Activated naive CD4-positive, alpha-beta T cell (primary cell): ENCODE results near the gene CLNS1A.
"Not testable (repeated sequence)": the region's sequence is repeated elsewhere in the genome, so short reads cannot be mapped to it uniquely, and the experiment has no call there.

Experiments used
- DNase-seq, 4 experiments: peaks; one replicate each; lab custom pipeline; 2025; lab: John Stamatoyannopoulos, UW

The CLNS1A gene, protein sequence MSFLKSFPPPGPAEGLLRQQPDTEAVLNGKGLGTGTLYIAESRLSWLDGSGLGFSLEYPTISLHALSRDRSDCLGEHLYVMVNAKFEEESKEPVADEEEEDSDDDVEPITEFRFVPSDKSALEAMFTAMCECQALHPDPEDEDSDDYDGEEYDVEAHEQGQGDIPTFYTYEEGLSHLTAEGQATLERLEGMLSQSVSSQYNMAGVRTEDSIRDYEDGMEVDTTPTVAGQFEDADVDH

DNA sequence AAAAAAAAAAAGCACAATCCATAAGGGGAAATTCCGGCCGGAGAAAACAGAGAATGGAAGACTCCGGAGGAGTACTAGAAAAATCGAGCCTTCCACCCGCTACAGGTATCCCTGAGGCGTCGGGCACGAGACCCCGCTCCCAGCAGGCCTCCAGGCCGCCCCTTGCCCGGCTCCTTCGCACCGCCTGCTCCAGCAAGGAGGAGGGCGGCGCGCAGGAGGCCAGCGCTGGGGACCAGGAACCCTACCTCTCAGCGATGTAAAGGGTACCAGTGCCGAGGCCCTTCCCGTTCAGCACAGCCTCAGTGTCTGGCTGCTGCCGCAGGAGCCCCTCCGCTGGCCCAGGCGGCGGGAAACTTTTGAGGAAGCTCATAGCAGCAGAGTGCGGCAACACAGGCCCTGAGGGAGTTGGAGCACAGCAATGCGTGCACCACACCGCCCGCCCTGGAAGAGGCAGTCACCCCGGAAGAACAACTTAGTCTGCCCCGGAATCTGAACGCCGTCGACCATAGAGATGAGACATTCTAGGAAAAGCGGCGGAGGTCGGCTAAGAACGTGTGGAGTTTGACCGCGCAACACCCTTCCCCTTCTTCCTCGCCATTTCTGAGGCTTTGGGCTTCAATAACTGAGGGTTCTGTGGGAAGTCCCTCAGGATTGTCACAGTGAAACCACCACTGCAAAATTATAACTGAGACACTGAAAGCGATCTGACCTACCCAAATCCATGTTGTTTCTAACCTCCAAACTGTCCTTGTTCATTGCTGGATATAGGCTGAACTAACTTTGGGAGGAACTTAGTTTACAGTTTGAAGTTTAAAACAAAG lies at the start of gene CLNS1A:
CLNS1A (minus strand) TSS at position 450 of the 821 bp plus-strand sequence; CDS start at position 370, 80 bp downstream.
- DNase-seq = peak; percentile 45 to 69 (median 50)

DNA sequence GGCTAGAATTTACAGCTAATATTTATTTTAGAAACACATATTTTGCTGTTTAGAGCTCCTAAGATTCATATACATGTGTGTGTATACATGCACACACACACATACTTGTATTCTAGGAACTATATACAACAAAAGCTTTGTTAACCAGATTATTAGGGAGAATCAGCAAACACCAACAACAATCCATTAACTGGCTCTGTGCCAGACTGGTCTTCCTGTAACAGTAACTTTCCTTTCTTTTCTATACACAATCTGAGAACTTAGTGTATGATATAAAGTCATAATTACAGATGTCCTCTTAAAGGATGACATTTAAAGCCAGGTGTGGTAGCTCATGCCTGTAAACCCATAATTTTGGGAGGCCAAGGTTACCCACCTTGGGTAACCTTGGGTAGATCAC lies 49.5 kb upstream of the CLNS1A start:
- no peak for DNase-seq

DNA sequence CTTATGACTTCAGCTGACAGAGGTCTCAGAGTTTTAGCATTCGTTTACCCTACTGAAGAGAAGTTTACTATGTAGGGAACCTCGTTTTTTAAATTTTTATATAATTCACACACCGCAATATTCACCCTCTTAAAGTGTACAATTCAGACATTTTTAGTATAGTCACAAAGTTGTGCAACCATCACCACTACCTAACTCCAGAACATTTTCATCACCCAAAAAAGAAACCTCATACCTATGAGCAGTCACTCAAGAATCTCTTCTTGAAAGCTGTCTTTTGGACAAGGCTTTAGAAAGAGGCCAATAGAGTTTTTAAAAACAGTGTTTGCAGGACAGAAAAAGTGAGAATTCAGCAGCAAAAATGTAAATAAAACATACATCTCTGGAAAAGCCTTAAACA lies 39.5 kb upstream of the CLNS1A start:
- DNase-seq = no peak

DNA sequence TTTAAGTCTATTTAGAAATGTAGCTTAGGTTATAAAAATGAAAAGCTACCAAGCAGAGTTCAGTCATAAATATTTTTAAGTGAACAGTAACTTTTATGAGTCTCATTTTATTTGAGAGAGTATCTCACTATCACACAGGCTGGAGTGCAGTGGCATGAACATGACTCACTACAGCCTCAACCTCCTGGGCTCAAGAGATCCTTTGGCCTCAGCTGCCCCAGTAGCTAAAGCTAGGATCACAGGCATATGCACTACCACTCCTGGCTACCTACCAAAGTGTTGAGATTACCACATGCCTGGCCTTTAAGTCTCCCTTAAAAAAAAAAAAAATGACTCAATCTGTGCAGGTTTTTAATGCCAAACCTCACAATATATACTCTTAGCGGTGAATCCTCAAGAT lies 34.7 kb upstream of the CLNS1A start:
- no peak for DNase-seq

DNA sequence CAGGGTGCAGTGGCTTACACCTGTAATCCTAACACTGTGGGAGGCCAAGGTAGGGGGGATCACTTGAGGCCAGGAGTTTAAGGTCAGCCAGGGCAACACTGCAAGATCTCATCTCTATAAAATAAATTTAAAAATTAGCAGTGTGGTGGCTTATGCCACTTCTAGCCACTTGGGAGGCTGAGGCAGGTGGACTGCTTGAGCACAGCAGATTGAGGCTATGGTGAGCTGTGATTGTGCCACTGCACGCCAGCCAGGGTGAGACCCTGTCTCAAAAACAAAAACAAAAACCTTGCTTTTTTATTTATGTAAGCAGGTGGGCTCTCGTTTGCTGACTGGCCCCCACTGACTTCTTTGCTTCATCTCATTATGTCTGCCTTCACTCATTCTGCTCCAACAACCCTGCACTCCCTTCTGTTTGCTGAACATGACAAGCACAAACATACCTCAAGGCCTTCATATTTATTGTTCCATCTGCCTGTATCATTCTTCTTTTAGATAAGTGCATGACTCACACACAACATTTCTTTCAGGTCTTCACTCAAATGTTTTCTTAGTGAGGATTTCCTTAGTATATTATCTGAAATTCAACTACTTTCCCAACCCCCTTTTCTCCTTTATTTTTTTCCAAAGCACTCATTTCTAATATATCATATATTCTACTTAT lies 32.4 kb upstream of the CLNS1A start:
- no peak for DNase-seq

DNA sequence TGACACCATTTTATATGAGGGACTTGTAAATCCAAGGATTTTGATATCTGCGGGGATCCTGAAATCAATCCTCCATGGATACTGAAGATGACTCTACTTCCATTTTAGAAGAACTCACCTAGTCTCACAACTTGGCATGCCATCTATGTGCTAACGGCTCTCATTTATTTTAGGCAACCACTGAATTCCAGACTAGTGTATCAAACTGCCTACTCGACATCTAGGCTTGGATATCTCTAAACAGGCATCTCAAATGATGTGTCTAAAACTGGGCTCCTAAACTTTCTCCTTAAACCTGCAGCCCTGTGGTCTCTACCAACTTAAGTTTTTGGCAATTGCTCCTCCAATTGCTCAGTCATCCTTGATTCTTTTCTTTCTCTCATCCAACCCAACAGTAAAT lies 31.2 kb upstream of the CLNS1A start:
- DNase-seq = no peak

DNA sequence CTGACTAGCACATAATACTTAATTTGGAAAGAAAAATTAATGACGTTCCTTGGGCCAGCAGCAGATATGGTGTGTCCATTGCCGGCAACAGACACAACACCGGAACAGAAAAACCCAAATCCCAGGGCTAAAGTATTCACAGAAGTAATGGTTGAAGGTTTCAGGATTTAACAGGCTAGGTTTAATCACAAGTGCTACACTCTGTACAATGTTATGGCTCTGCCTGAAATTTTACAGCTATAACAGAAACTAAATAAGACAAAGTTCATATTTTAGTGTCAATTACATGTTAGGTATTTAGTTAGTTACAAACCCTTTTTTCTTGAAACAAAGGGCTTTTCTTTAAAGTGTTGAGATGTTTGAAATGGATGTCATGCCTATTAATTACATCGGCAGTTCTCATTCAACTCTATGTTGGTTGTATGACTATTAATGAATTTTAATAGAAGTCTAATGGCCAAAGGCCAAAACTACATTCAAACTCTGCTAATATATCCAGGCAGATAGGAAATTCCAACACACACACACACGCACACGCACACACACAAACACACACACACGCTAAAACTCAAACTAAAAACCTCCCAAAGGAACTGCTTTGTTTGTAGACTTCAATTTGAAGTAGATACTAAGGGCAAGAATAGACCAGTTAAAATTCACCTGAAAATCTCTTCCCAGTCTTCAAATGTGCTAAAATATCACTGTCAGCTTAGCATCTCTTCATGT lies 27.8 kb upstream of the CLNS1A start:
- DNase-seq = no peak

DNA sequence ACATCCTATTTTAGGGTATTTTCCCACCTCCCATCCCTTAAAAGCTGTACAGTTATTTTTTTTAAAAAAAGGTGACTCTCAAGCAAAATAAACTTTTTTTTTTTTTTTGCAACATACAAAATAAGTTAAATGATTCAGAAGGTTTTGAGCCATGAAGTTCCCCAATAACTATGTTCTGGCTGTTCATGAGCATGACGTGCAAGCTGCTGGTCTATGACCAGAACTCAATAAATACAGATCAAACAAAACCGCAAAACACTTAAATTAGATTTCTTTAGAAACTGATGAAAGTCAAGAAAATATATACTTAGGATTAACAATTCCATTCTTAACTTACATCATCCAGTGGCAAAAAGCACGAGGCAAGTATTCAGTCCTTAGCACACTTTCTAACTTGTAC lies 24.1 kb upstream of the CLNS1A start:
- no peak for DNase-seq

DNA sequence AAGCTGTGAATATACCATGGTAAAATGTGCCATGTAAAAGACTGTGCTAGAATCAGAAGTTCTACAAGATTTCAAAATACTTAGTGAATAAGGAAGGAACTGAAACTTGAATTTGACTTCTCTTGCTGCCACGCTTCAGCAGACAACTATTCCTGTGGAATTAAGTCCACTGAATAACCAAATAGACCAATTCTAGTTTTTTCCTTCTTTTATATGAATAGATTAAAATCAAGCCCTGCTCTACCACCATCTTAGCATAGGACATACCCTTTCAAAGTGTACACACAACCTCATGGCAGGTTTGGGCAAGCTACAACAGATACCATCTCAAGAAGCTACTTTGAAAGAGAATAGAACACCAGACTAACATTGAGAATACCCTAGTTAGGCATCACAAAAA lies 23.4 kb upstream of the CLNS1A start:
- DNase-seq = no peak

DNA sequence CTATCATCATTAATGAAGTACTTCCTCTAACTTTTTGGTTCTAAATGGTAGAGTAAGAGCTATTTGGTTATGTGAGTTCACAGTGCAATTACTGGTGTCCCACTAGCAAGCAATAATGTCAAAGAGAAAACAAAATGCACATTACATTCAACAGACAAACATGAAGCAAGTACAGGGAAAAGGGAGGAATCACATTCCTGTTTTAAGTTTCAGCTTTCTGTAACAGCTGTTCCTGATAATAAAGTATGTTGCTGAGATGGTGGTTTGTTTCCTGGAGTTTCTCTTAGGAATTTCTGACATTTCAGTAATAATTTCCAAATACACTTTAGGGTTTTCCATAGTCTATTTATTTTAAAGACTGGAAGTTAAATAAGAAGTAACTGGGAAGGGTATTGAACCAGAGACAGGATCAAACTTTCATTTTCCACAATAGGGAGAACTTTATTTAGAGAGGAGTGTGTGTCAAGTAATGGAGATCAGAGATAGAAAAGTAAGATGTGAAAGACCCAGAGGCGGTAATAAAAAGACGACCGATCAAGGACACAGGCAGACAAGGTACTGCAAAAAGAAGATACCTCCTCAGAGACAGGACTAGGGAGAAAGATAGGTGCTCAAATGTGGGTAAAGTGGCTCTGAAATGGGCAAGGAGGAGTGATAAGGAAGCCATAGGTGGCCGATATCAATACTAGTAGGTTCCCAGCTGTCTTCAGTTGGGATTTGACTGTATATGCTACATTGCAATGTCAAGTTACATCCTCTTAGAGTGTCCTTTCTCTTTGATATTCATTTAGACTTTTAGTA lies 20.8 kb upstream of the CLNS1A start:
- DNase-seq = no peak

DNA sequence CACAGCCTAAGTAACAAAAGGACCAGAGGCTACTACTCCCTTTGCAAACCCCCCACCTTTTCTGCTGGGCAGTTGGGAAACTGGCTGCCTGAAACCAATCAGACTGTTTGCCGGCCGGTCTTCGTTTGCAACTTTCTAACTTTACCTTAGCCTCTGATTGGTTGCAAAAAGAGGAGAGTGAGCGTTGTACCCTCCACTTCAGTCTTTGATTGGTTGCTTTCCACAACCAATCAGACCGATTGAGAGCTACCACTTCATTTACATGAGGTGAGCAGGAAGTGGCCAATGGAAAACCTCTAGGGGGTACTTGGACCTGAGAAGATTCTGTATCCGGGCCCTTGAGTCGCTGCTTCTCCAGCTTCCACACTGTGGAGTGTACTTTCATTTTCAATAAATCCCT lies 18.8 kb upstream of the CLNS1A start:
- no peak for DNase-seq

DNA sequence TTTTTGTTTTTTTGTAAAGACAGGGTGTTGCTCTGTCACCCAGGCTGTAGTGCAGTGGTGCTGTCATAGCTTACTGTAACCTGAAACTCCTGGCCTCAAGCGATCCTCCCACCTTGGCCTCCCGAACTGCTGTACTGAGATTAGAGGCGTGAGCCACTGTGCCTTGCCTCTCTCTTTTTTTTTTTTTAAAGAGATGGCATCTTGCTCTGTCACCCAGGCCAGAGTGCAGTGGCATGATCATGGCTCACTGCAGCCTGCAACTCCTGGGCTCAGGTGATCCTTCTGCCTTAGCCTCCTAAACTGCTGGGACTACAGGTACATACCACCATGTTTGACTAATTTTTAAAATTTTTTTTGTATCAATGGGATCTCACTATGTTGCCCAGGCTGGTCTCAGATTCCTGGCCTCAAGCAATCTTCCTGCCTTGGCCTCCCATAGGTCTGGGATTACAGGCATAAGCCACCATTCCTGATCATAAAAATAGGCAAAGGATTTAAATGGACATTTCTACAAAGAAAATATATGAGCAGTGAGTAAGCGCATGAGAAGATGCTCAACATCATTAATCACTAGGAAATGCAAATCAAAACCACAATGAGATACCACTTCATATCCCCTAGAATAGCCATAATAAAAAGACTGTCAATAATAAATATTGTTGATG lies 17.3 kb upstream of the CLNS1A start:
- DNase-seq = no peak

DNA sequence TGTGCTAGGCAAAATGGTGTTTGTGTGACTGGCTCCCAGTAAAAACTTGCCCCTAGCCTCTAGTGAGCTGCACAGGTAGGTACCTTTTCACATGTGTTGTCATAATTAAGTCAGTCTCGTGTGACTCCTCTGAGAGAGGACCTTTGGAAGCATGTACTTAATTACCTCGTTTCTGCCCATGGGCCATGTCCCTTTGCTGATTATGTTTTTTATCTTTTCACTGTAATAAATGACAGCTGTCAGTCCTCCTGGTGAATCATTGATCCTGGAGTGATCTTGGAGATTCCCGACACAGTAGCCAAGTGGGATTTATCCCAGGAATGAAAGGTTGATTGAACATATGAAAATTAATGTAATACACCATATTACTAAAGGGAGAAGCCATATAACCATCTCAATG lies 12.5 kb upstream of the CLNS1A start:
- no peak for DNase-seq

DNA sequence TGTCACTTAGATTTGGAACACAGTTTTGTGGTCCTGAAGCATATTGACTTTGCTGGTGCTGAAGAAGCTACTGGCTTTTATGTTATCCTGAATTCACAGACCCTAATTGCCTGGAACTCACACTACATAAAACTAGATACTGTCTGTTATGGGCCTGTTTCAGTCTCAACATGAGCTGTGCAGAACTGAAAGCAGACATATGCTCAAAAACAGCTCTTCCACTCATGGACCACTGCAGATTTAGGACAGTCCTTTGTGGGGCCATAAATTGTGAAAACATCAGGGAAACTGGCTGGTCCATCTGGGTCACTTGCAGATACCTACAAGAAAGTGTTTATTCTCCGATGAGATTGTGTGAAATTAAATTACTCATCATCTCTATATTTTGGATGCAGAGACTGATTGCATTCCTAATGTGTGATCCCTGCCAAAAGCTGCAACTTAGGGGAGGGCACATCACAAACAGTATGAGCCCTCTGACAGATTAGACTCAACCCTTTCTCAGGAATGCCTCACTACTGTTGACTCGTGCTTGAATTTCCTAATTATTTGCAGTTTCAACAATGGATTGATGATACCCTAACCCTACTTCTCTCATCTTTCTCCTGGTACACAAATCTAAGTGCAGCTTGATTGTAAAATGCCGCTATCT lies 10.2 kb upstream of the CLNS1A start:
- no peak for DNase-seq

DNA sequence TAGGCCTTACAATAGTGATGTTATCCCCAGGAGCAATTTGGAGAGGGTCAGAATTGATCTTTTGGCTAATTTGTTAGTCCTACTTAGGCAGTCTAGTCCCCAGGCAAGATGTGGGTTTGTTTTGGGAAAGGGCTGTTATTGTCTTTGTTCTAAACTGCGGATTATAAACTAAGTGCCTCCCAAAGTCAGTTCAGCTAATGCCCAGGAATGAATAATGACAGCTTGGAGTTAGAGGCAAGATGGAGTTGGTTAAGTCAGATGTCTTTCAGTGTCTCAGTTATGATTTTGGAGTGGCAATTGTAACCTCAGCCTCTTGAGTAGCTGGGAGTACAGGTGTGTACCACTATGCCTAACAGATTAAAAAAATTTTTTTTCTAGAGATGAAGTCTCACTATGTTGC lies 7.3 kb upstream of the CLNS1A start:
- no peak for DNase-seq

DNA sequence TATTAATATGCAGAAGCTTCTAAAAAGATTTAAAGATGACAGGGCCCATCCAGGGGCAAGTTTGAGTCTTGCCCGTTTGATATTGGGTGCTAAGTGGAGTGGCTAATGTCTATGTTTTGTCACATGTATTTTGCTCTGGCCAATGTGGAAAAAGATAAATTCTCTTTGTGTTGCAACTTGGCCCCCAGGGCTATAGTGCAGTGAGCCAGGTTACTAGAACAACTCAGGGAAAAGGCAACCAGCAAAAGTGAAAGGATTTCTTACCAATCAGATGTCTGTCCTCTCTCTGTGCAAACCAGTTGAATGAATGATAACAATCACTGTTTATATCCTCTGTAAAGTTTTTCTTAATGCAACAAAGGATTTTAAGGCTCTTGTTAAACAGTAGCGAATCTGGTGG lies 4.6 kb upstream of the CLNS1A start:
- DNase-seq = no peak

DNA sequence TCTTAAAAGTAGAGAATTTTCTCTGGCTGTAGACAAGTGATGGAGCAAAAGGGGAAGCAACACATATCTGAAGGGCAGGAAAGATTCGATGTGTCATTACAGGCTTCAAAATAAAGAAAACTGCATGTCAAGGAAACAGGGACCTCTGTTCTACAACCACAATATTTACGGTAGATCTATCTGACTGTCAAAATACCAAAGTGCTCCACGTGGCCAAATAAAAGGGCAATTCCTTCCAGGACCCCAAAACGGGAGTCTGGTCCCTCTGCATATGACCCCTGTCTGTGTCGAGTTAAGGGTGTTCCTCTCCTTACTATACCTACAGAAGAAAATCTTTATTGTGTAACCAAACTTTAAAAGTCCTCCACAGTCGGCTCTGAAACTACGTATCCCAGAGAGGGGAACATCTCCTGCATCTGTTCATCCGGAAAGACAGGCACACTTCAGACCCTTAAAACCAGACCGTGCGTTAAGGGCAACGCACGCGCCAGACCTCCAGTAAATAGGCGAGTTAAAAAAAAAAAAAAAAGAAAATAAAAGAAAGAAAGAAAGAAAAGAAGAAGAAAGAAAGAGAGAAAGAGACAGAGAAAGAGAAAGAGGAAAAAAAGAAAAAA lies 756 bp downstream of the CLNS1A start:
- no peak for DNase-seq

DNA sequence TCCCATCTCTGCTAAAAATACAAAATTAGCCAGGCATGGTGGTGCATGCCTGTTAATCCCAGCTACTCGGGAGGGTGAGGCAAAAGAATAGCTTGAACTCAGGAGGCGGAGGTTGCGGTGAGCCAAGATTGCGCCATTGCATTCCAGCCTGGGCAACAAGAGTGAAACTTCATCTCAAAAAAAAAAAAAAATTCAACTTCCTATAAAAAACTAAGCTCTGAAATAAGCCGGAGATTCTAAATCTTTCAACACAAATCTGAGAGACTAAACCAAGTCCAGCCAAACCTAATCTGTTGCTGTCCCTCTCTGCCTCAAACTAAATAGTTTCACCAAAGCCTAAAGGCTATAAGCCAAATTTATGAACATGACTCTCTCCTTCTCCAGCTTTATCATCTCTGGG lies 3.7 kb downstream of the CLNS1A start:
- not testable (repeated sequence) for DNase-seq

DNA sequence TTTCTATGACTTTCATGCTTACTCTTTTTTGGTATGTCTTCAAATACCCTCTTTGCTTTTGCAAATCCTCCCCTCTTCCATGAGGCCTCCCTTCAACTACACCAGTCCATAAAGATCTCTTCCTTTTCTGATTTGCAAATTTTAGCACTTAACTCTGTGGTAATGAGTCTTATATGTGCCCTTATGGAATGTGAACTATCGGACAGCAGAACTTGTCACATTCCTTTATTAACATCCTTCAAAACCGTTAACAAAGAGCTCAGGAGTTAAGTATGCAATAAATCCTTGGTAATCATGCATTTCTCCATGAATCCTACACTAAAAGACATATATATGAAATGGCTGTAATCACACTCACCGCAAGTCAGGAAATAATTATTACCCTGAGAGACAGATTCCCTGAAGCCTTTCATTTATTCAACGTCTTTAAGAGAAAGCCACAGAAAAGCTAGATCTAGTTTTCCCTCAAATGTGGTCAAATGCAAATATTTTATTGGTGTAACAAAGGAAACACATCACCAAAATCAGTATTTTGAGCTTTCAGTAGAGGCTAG lies 7.4 kb downstream of the CLNS1A start:
- no peak for DNase-seq
